OCI-LY7 (cell line): ENCODE measurements around the gene SDC3.

ENCODE experiments used
- CTCF ChIP-seq: fragments of 200-600 bp; sonication (generic); conservative IDR thresholded peaks from 2 replicates; pipeline ENCODE4 v1.5.1; 2014; ENCODE audit warnings: mild to moderate bottlenecking, antibody characterized with exemption, low read length, moderate library complexity, mixed read lengths
- EZH2phosphoT487 ChIP-seq: fragments of 200-600 bp; sonication (generic); IDR thresholded peaks from 2 replicates; pipeline ENCODE4 v1.6.1; 2018; ENCODE audit warnings: low read depth, borderline replicate concordance, mild to moderate bottlenecking, mixed run types, antibody characterized with exemption, low read length, moderate library complexity, mixed read lengths

- TF ChIP-seq CTCF (no peak), EZH2phosphoT487 (no peak)
Measured at GRCh38 chr1:30912913-30913652, 4.5 kb upstream of the SDC3 start.
